ENCODE measurements around the gene SLC22A31.
A peak's percentile ranks its signal among the peaks of the same experiment; 100 is the strongest.

Gene SLC22A31

GRCh38 chr16:89200124-89200849 is at the start of gene SLC22A31:
Gene SLC22A31 (minus strand): TSS chr16:89200537. CDS start chr16:89200501, 36 bp downstream.
- ATAC-seq = no peak

GRCh38 chr16:89248196-89248982 is 48.1 kb upstream of the SLC22A31 start:
- ATAC-seq = no peak
- no peak for TF ChIP-seq CSRNP3 (CRISPR knock-in tag; IDR thresholded peaks at IDR 0.05)
- TF ChIP-seq TOX (CRISPR knock-in tag; IDR thresholded peaks at IDR 0.05; ENCODE audit: borderline replicate concordance) = no peak
- no peak for TF ChIP-seq ZNF8 (CRISPR knock-in tag; IDR thresholded peaks at IDR 0.05)
- no peak for TF ChIP-seq PPARA (CRISPR knock-in tag; IDR thresholded peaks at IDR 0.05; ENCODE audit: borderline replicate concordance)
- no peak for TF ChIP-seq ZFP3 (CRISPR knock-in tag; IDR thresholded peaks at IDR 0.05)
- no peak for TF ChIP-seq ZFP30 (CRISPR knock-in tag; IDR thresholded peaks at IDR 0.05)
- TF ChIP-seq ARNTL (CRISPR knock-in tag; IDR thresholded peaks at IDR 0.05; ENCODE audit: borderline replicate concordance, low read depth) = no peak
- TF ChIP-seq ZC3H10 (CRISPR knock-in tag; IDR thresholded peaks at IDR 0.05) = no peak
- TF ChIP-seq PATZ1 (CRISPR knock-in tag; IDR thresholded peaks at IDR 0.05; ENCODE audit: borderline replicate concordance) = no peak
- no peak for TF ChIP-seq ZNF565 (CRISPR knock-in tag; conservative IDR thresholded peaks at IDR 0.05; ENCODE audit: low read depth)
- no peak for TF ChIP-seq BACH2 (CRISPR knock-in tag; IDR thresholded peaks at IDR 0.05; ENCODE audit: borderline replicate concordance)
- no peak for TF ChIP-seq TSHZ2 (CRISPR knock-in tag; IDR thresholded peaks at IDR 0.05)
- no peak for TF ChIP-seq OSR1 (CRISPR knock-in tag; IDR thresholded peaks at IDR 0.05)
- no peak for TF ChIP-seq TCF4 (CRISPR knock-in tag; IDR thresholded peaks at IDR 0.05; ENCODE audit: borderline replicate concordance)
- TF ChIP-seq GLIS3 (CRISPR knock-in tag; IDR thresholded peaks at IDR 0.05) = no peak
- no peak for TF ChIP-seq CREB5 (CRISPR knock-in tag; IDR thresholded peaks at IDR 0.05; ENCODE audit: low read depth)

More at GRCh38 chr16:89200124-89200849, at the start of gene SLC22A31:
- no peak for TF ChIP-seq ARNTL (CRISPR knock-in tag; IDR thresholded peaks at IDR 0.05; ENCODE audit: borderline replicate concordance, low read depth)
- TF ChIP-seq TCF4 (CRISPR knock-in tag; IDR thresholded peaks at IDR 0.05; ENCODE audit: borderline replicate concordance) = no peak
- no peak for TF ChIP-seq CSDC2 (CRISPR knock-in tag; IDR thresholded peaks at IDR 0.05)
- no peak for TF ChIP-seq ZNF565 (CRISPR knock-in tag; conservative IDR thresholded peaks at IDR 0.05; ENCODE audit: low read depth)

GRCh38 chr16:89247734-89248075 is 47.4 kb upstream of the SLC22A31 start:
- peak; percentile 32 for ATAC-seq

- ATAC-seq = peak; percentile 95
- TF ChIP-seq OSR1 (CRISPR knock-in tag; IDR thresholded peaks at IDR 0.05) = no peak
- no peak for TF ChIP-seq RARB (CRISPR knock-in tag; IDR thresholded peaks at IDR 0.05)
- TF ChIP-seq ZNF8 (CRISPR knock-in tag; IDR thresholded peaks at IDR 0.05) = no peak
- TF ChIP-seq ISL1 (CRISPR knock-in tag; IDR thresholded peaks at IDR 0.05) = no peak
- TF ChIP-seq CREB5 (CRISPR knock-in tag; IDR thresholded peaks at IDR 0.05; ENCODE audit: low read depth) = no peak
- TF ChIP-seq ESRRG (CRISPR knock-in tag; IDR thresholded peaks at IDR 0.05) = no peak
- TF ChIP-seq ZC3H10 (CRISPR knock-in tag; IDR thresholded peaks at IDR 0.05) = no peak
- TF ChIP-seq GLIS3 (CRISPR knock-in tag; IDR thresholded peaks at IDR 0.05) = no peak
- TF ChIP-seq ZNF70 (CRISPR knock-in tag; IDR thresholded peaks at IDR 0.05) = no peak
- TF ChIP-seq ZFP30 (CRISPR knock-in tag; IDR thresholded peaks at IDR 0.05) = no peak
- TF ChIP-seq SNAI2 (CRISPR knock-in tag; IDR thresholded peaks at IDR 0.05) = no peak
- TF ChIP-seq BACH2 (CRISPR knock-in tag; IDR thresholded peaks at IDR 0.05; ENCODE audit: borderline replicate concordance) = no peak
- no peak for TF ChIP-seq ZFP3 (CRISPR knock-in tag; IDR thresholded peaks at IDR 0.05)
- no peak for TF ChIP-seq TOX (CRISPR knock-in tag; IDR thresholded peaks at IDR 0.05; ENCODE audit: borderline replicate concordance)
- no peak for TF ChIP-seq PPARA (CRISPR knock-in tag; IDR thresholded peaks at IDR 0.05; ENCODE audit: borderline replicate concordance)
- TF ChIP-seq TCF4 (CRISPR knock-in tag; IDR thresholded peaks at IDR 0.05; ENCODE audit: borderline replicate concordance) = no peak
- no peak for TF ChIP-seq CSDC2 (CRISPR knock-in tag; IDR thresholded peaks at IDR 0.05)
- no peak for TF ChIP-seq ZNF565 (CRISPR knock-in tag; conservative IDR thresholded peaks at IDR 0.05; ENCODE audit: low read depth)
These were observed 46.8 kb upstream of the SLC22A31 start for GRCh38 chr16:89246903-89247733.
